Measurements from ENCODE around the gene RAD51B.
"Not testable (repeated sequence)": the region's sequence is repeated elsewhere in the genome, so short reads cannot be mapped to it uniquely, and the experiment has no call there.

The RAD51B gene

DNA sequence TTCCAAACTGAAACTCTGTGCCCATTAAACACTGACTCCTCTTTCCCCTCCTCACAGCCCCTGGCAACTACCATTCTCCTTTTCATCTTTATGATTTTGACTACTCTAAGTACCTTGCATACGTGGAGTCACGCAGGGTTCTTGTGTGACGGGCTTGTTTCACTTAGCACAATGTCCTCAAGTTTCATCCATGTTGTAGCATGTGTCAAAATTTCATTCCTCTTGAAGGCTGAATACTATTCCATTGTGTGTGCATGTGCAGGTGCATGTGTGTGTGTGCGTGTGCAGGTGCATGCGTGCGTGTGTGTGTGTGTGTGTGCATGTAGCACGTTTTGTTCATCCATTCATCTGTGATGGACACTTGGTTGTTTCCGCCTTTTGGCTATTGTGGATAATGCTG is 867.1 kb downstream of the RAD51B start:
- DNase-seq, result no peak

GRCh38 chr14:68687746-68688145 is 868.2 kb downstream of the RAD51B start:
- no peak for DNase-seq

DNA sequence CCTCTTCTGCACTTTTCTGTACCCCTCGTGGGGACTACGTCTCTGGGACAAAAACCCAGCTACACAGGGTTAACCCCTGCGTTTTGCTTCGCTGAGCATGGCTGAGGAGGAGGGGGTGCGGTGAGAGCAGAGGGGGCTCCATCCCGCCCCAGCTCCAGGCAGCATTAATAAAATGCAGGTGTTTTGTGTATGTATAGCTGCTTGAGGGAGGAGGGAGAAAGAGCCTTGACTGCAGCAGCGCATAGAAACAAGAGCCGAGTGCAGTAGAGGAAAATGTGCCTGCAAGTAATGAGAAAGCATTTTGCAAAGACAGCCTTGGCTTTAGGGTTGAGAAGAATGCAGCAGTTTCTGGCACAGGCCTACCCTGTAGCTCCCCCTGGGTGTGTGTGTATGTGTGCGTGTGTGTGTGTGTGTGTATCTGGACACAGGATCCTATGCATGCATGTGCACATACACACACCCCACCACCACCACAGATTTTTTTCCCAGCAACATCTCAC is 869.3 kb downstream of the RAD51B start:
- DNase-seq, result no peak

DNA sequence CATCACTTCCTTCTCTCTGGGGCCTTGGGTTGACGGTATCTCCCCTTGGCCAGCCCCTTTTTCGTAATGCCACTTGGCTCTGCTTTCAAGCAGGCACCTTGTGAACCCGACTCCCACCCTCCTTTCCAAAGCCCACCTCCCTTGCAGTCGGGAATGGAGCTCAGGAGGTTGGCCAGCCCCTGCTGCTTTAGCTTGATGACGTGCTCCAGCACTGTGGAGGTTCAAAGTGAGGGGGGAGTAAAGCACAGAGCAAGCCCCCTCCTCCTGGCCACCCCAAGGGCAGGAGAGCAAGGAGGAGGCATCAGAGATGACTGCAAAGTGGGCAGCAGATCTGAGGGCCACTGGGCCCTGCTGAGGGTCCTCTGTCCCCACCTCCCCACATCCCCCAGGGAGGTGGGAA is 869.9 kb downstream of the RAD51B start:
- DNase-seq, result no peak

- DNase-seq, result no peak
These were observed 870.7 kb downstream of the RAD51B start for GRCh38 chr14:68690089-68690958.

DNA sequence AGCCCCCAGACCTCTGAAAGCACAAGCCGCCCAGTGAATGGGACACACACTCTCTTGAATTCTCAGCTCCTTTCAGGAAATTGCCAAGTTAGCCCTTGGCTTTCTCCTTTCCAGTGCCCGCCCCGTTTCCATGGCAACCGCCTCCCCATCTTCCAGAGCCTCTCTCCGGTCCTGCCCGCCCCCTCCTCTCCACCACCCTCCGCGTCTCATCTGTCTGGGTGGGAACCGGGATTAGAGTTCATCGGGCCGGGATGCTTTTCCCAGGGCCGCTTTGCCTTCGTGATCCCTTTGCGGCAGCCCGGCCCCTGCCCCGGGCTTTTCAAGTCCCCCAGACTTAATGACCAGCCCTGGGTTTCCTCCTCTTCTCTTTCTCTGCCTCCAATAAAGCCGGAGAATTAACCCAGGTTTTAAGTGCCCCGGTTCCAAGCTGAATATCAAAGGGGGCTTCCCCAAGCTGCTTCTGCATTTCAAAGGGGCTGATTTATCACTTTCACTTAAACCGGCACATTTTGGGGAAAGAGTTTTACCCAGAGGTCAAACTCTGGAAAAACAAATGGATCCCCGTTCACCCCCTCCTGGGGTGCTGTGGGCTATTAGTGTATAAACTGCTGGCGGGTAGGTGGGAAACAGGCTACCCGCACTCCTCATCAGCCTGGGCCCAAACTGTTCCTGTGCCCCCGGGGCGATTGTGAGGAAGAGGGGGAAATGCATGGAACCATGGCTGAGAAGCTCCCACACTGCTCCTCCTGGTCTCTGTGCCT is 871.6 kb downstream of the RAD51B start:
- DNase-seq, result no peak

GRCh38 chr14:68691792-68692118 is 872.2 kb downstream of the RAD51B start:
- DNase-seq, result no peak

DNA sequence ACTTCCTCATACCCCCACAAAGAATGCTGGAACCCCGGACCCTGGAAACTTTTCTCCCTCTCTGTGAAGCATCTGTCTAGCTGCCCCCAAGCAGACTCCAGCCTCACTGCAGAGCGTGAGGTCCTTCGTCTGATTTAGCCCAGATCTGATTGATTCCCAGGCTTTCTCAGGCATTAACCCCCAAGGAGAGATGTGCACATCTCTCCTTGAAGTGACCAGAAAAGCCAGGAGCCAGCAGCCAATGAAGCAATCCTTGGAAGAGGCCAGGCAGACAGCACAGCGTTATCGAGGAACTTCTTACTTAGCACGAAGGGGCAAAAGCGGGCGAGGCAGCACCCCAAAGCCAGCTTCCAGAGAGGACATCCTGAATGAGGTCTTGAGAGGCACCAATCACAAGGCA is 872.6 kb downstream of the RAD51B start:
- DNase-seq, result no peak

DNA sequence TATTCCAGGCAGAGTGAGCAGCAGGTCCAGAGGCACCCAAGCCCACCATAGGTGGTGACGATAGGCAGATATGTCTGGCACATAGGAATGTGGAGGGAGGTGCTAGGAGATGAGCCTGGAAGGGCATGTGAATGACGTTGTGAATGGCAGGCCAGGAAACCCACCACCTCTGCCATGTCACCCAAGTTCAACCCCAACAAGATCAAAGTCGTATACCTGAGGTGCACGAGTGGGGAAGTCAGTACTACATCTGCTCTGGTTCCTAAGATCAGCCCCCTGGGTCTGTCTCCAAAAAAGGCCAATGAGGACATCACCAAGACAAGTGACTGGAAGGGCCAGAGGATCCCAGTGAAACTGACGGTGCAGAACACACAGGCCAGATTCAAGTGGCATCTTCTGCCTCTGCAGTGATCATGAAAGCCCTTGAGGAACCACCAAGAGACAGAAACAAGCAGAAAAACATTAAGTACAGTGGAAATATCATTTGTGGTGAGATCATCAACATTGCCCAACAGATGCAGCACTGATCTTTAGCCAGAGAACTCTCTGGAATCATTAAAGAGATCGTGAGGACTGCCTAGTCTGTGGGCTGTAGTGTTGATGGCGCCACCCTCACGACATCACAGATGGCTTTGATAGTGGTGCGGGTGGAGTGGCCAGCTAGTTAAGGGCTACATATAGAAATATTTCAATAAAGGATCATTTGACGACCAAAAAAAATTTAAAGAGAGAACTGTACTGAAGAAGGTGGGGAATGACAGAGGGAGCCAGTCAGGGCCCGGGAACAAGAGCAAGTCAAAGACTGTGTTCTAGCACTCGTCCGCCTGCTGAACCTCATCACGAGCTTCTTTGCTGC is 873.6 kb downstream of the RAD51B start:
- DNase-seq, result no peak

DNA sequence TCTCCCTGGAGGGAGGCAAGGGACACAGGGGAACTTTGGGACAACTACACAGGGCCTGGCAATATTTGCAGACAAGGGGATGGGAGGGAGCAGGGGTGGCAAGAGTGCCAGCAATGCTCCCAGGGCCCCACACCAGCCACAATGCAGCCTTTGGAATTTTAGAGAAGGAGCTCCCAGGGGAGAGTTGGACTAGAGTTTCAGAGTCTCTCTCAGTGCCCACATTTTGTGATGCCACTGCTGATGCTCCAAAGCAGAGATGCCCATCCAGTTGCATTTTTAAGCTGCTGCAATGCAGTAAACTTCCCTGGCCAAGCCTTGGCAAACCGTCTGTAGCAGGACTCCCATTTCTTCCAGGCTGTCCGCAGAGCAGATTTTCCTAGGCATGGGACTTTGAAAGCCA is 874.3 kb downstream of the RAD51B start:
- no peak for DNase-seq

GRCh38 chr14:68694516-68695235 is 875.1 kb downstream of the RAD51B start:
- DNase-seq, result no peak

DNA sequence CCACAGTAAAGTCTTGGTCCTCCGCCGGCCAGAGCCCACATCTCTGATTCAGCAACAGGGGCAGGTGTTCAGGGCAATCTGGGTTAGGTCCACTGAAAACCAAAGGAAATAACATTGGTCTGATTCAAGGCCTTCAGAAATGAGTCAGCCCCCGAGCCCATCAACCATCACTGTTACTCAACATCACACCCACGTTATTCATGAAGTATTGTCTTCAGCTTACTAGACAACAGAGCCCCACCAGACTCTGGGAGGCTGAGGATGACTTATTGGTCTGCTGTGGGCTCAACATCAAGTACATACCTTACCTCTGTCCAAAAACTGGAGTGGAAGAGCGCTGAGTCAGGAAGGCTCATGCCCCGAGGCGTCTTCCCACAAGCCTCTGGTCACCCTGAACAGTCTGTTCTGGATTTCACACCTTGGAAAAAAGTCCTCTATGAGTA is 875.8 kb downstream of the RAD51B start:
- DNase-seq, result peak in 1 of 2 donors; percentile 28

DNA sequence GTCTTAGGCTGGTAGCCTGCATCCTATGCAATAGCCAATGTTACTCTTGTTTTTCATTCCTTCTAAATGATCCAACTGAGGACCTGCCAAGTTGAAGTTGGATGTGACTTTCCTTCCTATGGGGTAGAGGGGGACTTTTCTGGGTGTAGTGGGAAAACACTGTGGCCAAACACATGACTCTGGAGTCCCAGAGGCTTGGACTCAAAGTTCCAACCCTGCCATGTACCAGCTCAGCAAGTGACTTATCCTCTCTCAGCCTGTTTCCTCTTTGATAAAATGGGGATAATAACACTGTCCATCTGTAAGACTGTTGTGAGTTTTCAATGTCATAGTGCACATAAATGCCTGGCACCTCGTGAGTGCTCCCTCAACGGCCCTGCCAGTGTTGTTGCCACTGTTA is 876.3 kb downstream of the RAD51B start:
- no peak for DNase-seq

DNA sequence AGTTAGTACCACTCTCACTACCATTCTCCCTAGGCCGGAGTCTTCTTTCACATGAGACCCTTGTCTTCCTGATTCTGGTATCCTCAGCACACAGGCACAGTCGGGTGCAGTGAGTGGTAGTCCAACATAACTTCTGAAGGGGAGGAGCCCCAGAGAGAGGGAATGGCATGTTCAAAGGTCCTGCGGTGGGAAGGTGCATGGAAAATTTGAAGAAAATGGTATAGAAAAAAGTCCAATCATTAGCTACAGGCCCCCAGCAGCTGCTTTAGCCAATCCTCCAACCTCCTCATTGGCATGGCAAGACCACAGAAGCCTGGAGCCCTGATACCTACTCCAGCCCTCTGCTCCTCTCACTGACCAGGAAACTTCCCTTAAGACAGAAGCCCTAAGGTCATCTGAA is 876.7 kb downstream of the RAD51B start:
- DNase-seq, result no peak

DNA sequence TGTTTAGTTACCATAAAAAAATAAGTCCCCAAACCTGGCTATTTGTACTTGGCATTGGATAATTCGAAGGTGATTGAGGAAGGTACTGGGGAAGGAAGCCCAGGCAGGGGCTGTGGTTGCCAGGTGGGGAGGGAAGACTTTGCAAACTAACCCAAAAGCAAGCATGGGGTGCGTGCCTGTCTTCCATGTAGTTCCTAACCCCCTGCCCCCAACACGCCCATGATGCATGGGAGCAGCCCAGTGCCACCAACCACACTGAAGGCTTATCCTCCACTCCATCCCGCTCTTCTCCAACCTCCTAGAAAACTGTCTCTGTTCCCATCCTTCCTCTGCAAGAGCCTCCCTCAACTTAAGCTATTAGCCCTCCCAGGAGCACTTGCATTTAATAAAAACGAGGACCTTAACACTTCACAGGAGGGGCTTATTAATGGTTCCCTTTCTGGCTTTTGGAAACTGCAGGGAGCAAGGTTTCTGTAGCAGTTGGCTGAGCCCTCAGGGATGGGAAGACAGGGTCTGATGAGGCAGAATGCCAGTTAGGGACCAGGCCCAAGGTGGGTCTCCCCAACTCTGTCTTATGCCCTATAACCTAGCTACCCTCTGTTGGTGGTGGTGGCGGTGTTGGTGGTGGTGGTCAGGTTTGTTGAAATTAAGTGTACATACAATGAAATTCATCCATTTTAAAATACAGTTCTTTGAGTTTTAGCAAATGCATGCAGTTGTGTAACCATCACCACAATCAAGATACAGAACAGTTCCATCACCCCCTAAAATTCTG is 877.3 kb downstream of the RAD51B start:
- DNase-seq, result no peak

- DNase-seq, result not testable (repeated sequence)
These were observed 879.2 kb downstream of the RAD51B start for GRCh38 chr14:68698773-68699172.

GRCh38 chr14:68701001-68701741 is 881.6 kb downstream of the RAD51B start:
- DNase-seq, result no peak

DNA sequence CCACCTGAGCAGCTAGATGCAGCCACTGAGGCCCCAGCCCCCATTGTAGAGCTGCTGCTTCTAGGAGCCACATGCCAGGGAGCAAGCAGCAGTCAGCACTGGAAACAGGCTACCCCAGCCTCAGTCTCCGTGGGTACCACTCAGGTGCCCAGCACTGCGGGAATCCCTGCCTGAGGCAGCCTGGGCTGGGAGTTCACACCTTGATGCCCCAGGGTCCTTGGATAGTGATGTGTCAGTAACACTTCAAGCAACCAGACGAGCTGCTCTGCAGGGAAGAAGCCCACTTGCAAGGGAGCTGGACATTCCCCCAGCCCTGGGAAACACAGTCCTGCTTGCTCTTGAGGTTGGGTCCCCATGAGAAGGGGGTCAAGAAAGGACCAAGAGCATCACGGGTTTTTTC is 882.6 kb downstream of the RAD51B start:
- DNase-seq, result no peak

GRCh38 chr14:68702578-68702977 is 883.0 kb downstream of the RAD51B start:
- DNase-seq, result no peak

DNA sequence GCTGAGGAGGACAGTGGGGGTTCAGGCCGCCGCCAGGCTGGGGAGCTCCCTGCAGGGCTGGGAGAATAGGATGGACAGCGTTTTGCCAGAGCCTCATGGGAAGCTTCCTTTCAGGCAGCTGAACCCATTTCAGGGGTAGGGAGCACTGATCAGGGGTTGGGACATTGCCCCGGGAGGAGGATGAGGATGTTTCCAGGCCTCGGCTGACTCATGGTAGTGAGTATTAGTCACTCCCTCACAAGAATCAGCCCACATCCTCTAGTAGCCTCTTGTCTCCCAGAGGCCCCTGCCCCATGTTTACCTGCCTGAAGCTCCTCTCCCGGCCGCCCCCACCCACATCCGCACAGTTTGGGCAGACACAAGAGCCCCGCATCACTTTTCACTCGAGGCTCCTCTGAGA is 883.5 kb downstream of the RAD51B start:
- DNase-seq, result peak in 1 of 2 donors; percentile 25
